ENCODE measurements around the gene ZBTB11. TPM values are rescaled to one million over a fixed set of nuclear protein-coding genes. Genes with fewer than 3 reads are reported as not detected.
"Not testable (repeated sequence)": the region's sequence is repeated elsewhere in the genome, so short reads cannot be mapped to it uniquely, and the experiment has no call there.

ZBTB11 gene
- total RNA-seq, 1 donor from 2014 or later = 16.2 TPM

DNA sequence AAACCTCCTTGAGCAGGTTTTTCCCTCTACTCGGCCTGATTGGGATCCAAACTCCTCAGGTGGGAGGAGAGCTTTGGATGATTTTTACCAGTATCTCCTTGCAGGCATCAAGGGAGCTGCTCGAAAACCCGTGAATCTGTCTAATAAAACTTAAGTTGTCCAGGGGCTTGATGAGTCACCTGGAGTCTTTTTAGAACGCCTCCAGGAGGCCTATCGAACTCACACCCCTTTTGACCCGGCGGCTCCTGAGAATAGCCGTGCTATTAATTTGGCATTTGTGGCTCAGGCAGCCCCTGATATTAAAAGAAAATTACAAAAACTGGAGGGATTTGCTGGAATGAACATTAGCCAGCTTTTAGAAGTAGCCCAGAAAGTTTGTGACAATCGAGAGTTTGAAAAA, 41.6 kb downstream of the ZBTB11 start:
- H3K36me3 ChIP-seq (ENCODE audit: control insufficient read depth in 3 of 3, insufficient read depth in 3 of 3, low read length in 3 of 3) = no peaks in the 10 kb centered on the region
- no peak overlapping the region for H3K9ac ChIP-seq (ENCODE audit: low read depth in 1 of 3, low read length in 3 of 3)
- H3K27ac ChIP-seq (ENCODE audit: low read depth, low read length) = no peak overlapping the region
- no peak overlapping the region for H3K4me3 ChIP-seq (ENCODE audit: low read length in 3 of 3)
- H3K27me3 ChIP-seq (ENCODE audit: control insufficient read depth in 3 of 3, insufficient read depth in 3 of 3, low read length in 3 of 3) = no peaks in the 10 kb centered on the region
- H3K4me1 ChIP-seq (ENCODE audit: control insufficient read depth in 3 of 3, insufficient read depth in 3 of 3, low read length in 3 of 3) = no peaks in the 10 kb centered on the region
- no peaks in the 10 kb centered on the region for H3K9me3 ChIP-seq (ENCODE audit: control insufficient read depth in 3 of 3, low read length in 3 of 3)

- H3K4me1 ChIP-seq (ENCODE audit: control insufficient read depth in 3 of 3, insufficient read depth in 3 of 3, low read length in 3 of 3) = no peaks in the 10 kb centered on the region
- H3K27ac ChIP-seq (ENCODE audit: low read depth, low read length) = no peak overlapping the region
- H3K27me3 ChIP-seq (ENCODE audit: control insufficient read depth in 3 of 3, insufficient read depth in 3 of 3, low read length in 3 of 3) = no peaks in the 10 kb centered on the region
- no peak overlapping the region for H3K4me3 ChIP-seq (ENCODE audit: low read length in 3 of 3)
- H3K9ac ChIP-seq (ENCODE audit: low read depth in 1 of 3, low read length in 3 of 3) = no peak overlapping the region
- H3K36me3 ChIP-seq (ENCODE audit: control insufficient read depth in 3 of 3, insufficient read depth in 3 of 3, low read length in 3 of 3) = no peaks in the 10 kb centered on the region
- H3K9me3 ChIP-seq (ENCODE audit: control insufficient read depth in 3 of 3, low read length in 3 of 3) = no peaks in the 10 kb centered on the region
Measured at GRCh38 chr3:101634591-101635196, 42.2 kb downstream of the ZBTB11 start.

DNA sequence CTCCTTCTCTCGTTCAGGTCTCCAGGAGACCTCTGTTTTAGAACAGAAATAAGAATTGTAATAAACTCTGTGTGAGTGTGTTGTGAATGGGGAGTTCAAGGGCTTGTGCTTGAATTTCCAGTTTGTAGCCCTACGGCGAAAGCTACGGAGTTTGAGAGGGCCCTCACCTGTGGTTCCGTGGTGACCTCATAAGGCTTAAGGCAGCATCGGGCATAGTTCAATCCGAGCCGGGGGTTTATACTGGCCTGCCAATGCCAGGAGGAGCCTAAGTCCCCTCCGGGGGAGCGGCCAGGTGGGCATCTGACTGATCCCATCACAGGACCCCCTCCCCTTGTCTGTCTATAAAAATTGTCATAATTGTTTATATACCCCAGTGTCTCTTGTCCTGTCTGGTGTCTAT, 43.7 kb downstream of the ZBTB11 start:
- Histone ChIP-seq H3K27me3 (ENCODE audit: control insufficient read depth in 3 of 3, insufficient read depth in 3 of 3, low read length in 3 of 3) (no peaks in the 10 kb centered on the region), H3K27ac (ENCODE audit: low read depth, low read length) (no peak overlapping the region), H3K9me3 (ENCODE audit: control insufficient read depth in 3 of 3, low read length in 3 of 3) (no peaks in the 10 kb centered on the region), H3K9ac (ENCODE audit: low read depth in 1 of 3, low read length in 3 of 3) (no peak overlapping the region), H3K4me3 (ENCODE audit: low read length in 3 of 3) (no peak overlapping the region), H3K36me3 (ENCODE audit: control insufficient read depth in 3 of 3, insufficient read depth in 3 of 3, low read length in 3 of 3) (no peaks in the 10 kb centered on the region), H3K4me1 (ENCODE audit: control insufficient read depth in 3 of 3, insufficient read depth in 3 of 3, low read length in 3 of 3) (no peaks in the 10 kb centered on the region)

DNA sequence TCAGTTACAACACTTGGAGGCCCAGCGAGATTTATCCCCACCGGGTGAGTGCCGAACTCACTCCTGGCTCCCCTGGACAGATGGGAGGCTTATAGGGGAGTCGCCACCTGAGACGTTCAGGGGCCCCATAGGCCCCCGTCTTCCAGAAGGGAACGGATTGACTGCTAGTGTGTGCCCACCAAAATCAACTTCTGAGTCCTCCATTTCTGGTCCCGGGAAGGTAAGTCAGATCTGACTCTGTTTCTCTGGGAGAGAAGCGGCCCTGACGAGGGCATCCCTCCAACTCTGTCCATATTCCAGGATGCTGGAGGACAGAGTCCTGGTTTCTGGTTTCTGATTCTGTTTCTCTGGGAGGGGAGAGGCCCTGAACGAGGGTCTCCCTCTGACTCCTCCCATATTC, 44.3 kb downstream of the ZBTB11 start:
- no peak overlapping the region for H3K27ac ChIP-seq (ENCODE audit: low read depth, low read length)
- H3K4me1 ChIP-seq (ENCODE audit: control insufficient read depth in 3 of 3, insufficient read depth in 3 of 3, low read length in 3 of 3) = no peaks in the 10 kb centered on the region
- no peak overlapping the region for H3K9ac ChIP-seq (ENCODE audit: low read depth in 1 of 3, low read length in 3 of 3)
- H3K4me3 ChIP-seq (ENCODE audit: low read length in 3 of 3) = no peak overlapping the region
- H3K9me3 ChIP-seq (ENCODE audit: control insufficient read depth in 3 of 3, low read length in 3 of 3) = no peaks in the 10 kb centered on the region
- H3K36me3 ChIP-seq (ENCODE audit: control insufficient read depth in 3 of 3, insufficient read depth in 3 of 3, low read length in 3 of 3) = no peaks in the 10 kb centered on the region
- no peaks in the 10 kb centered on the region for H3K27me3 ChIP-seq (ENCODE audit: control insufficient read depth in 3 of 3, insufficient read depth in 3 of 3, low read length in 3 of 3)

- H3K9me3 ChIP-seq (ENCODE audit: control insufficient read depth in 3 of 3, low read length in 3 of 3); H3K27ac ChIP-seq (ENCODE audit: low read depth, low read length); H3K9ac ChIP-seq (ENCODE audit: low read depth in 1 of 3, low read length in 3 of 3); H3K27me3 ChIP-seq (ENCODE audit: control insufficient read depth in 3 of 3, insufficient read depth in 3 of 3, low read length in 3 of 3); H3K4me3 ChIP-seq (ENCODE audit: low read length in 3 of 3); H3K36me3 ChIP-seq (ENCODE audit: control insufficient read depth in 3 of 3, insufficient read depth in 3 of 3, low read length in 3 of 3); H3K4me1 ChIP-seq (ENCODE audit: control insufficient read depth in 3 of 3, insufficient read depth in 3 of 3, low read length in 3 of 3): not testable (repeated sequence)
Measured at GRCh38 chr3:101631959-101632358, 45.0 kb downstream of the ZBTB11 start.

- no peak overlapping the region for H3K4me3 ChIP-seq (ENCODE audit: low read length in 3 of 3)
- no peaks in the 10 kb centered on the region for H3K4me1 ChIP-seq (ENCODE audit: control insufficient read depth in 3 of 3, insufficient read depth in 3 of 3, low read length in 3 of 3)
- no peaks in the 10 kb centered on the region for H3K36me3 ChIP-seq (ENCODE audit: control insufficient read depth in 3 of 3, insufficient read depth in 3 of 3, low read length in 3 of 3)
- no peaks in the 10 kb centered on the region for H3K9me3 ChIP-seq (ENCODE audit: control insufficient read depth in 3 of 3, low read length in 3 of 3)
- H3K27me3 ChIP-seq (ENCODE audit: control insufficient read depth in 3 of 3, insufficient read depth in 3 of 3, low read length in 3 of 3) = no peaks in the 10 kb centered on the region
- H3K27ac ChIP-seq (ENCODE audit: low read depth, low read length) = no peak overlapping the region
- H3K9ac ChIP-seq (ENCODE audit: low read depth in 1 of 3, low read length in 3 of 3) = no peak overlapping the region
Measured at GRCh38 chr3:101631098-101631796, 45.7 kb downstream of the ZBTB11 start.

DNA sequence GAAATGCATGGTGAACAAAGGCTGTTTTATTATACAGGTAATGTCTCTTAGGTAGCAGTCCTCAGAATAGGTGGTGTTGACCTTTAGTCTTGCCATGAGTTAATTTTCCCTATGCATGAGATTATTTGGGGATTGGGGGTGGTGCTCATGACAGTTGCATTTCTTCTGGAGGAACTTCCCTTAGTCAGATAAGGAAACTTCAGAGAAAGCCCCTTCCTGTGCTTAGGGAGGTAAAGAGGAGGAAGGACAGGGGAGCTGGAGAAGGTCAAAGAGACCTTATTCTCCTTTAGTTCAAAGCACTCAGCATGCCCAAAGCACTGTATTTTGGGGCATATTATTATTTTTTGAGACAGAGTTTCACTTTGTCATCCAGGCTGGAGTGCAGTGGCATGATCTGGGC, 47.7 kb downstream of the ZBTB11 start:
- Histone ChIP-seq H3K4me3 (ENCODE audit: low read length in 3 of 3) (no peak overlapping the region), H3K9me3 (ENCODE audit: control insufficient read depth in 3 of 3, low read length in 3 of 3) (no peaks in the 10 kb centered on the region), H3K27ac (ENCODE audit: low read depth, low read length) (no peak overlapping the region), H3K27me3 (ENCODE audit: control insufficient read depth in 3 of 3, insufficient read depth in 3 of 3, low read length in 3 of 3) (no peaks in the 10 kb centered on the region), H3K9ac (ENCODE audit: low read depth in 1 of 3, low read length in 3 of 3) (no peak overlapping the region), H3K4me1 (ENCODE audit: control insufficient read depth in 3 of 3, insufficient read depth in 3 of 3, low read length in 3 of 3) (no peaks in the 10 kb centered on the region), H3K36me3 (ENCODE audit: control insufficient read depth in 3 of 3, insufficient read depth in 3 of 3, low read length in 3 of 3) (no peaks in the 10 kb centered on the region)

GRCh38 chr3:101625879-101626278, 51.1 kb downstream of the ZBTB11 start:
- Histone ChIP-seq H3K4me3 (ENCODE audit: low read length in 3 of 3) (no peak overlapping the region), H3K9me3 (ENCODE audit: control insufficient read depth in 3 of 3, low read length in 3 of 3) (no peaks in the 10 kb centered on the region), H3K9ac (ENCODE audit: low read depth in 1 of 3, low read length in 3 of 3) (no peak overlapping the region), H3K36me3 (ENCODE audit: control insufficient read depth in 3 of 3, insufficient read depth in 3 of 3, low read length in 3 of 3) (no peaks in the 10 kb centered on the region), H3K27ac (ENCODE audit: low read depth, low read length) (no peak overlapping the region), H3K4me1 (ENCODE audit: control insufficient read depth in 3 of 3, insufficient read depth in 3 of 3, low read length in 3 of 3) (no peaks in the 10 kb centered on the region), H3K27me3 (ENCODE audit: control insufficient read depth in 3 of 3, insufficient read depth in 3 of 3, low read length in 3 of 3) (no peaks in the 10 kb centered on the region)

GRCh38 chr3:101624857-101625256, 52.1 kb downstream of the ZBTB11 start:
- Histone ChIP-seq H3K36me3 (ENCODE audit: control insufficient read depth in 3 of 3, insufficient read depth in 3 of 3, low read length in 3 of 3) (no peaks in the 10 kb centered on the region), H3K27ac (ENCODE audit: low read depth, low read length) (no peak overlapping the region), H3K4me3 (ENCODE audit: low read length in 3 of 3) (no peak overlapping the region)

DNA sequence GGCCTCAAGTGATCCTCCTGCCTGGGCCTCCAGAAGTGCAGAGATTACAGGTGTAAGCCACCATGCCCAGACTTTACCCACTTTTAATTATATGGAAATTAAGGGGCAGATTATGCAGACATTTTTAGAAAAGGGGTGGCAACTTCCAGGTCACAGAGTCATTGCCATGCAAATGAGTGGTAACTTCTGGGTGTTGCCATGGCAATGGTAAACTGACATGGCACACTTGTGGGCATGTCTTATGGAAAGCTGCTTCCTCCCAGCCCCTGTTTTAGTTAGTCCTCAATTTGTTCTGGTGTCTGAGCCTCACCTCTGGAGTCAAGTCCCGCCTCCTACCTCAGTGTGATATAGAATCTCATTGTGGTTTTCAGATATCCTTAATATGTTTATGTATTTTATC, 53.3 kb downstream of the ZBTB11 start:
- Histone ChIP-seq H3K4me3 (ENCODE audit: low read length in 3 of 3) (no peak overlapping the region), H3K27me3 (ENCODE audit: control insufficient read depth in 3 of 3, insufficient read depth in 3 of 3, low read length in 3 of 3) (no peaks in the 10 kb centered on the region)

More at GRCh38 chr3:101624857-101625256, 52.1 kb downstream of the ZBTB11 start:
- Histone ChIP-seq H3K27me3 (ENCODE audit: control insufficient read depth in 3 of 3, insufficient read depth in 3 of 3, low read length in 3 of 3) (no peaks in the 10 kb centered on the region), H3K9ac (ENCODE audit: low read depth in 1 of 3, low read length in 3 of 3) (no peak overlapping the region), H3K4me1 (ENCODE audit: control insufficient read depth in 3 of 3, insufficient read depth in 3 of 3, low read length in 3 of 3) (no peaks in the 10 kb centered on the region), H3K9me3 (ENCODE audit: control insufficient read depth in 3 of 3, low read length in 3 of 3) (no peaks in the 10 kb centered on the region)

More for the DNA sequence above, 53.3 kb downstream of the ZBTB11 start:
- H3K27ac ChIP-seq (ENCODE audit: low read depth, low read length) = no peak overlapping the region
- no peaks in the 10 kb centered on the region for H3K4me1 ChIP-seq (ENCODE audit: control insufficient read depth in 3 of 3, insufficient read depth in 3 of 3, low read length in 3 of 3)
- H3K36me3 ChIP-seq (ENCODE audit: control insufficient read depth in 3 of 3, insufficient read depth in 3 of 3, low read length in 3 of 3) = no peaks in the 10 kb centered on the region
- H3K9me3 ChIP-seq (ENCODE audit: control insufficient read depth in 3 of 3, low read length in 3 of 3) = no peaks in the 10 kb centered on the region
- no peak overlapping the region for H3K9ac ChIP-seq (ENCODE audit: low read depth in 1 of 3, low read length in 3 of 3)
